ENCODE data around the gene SLC22A31. TPM values are rescaled to one million over a fixed set of nuclear protein-coding genes. Genes with fewer than 3 reads are reported as not detected.

The SLC22A31 gene
- total RNA-seq, 1 donor from 2014 or later: not detected

DNA sequence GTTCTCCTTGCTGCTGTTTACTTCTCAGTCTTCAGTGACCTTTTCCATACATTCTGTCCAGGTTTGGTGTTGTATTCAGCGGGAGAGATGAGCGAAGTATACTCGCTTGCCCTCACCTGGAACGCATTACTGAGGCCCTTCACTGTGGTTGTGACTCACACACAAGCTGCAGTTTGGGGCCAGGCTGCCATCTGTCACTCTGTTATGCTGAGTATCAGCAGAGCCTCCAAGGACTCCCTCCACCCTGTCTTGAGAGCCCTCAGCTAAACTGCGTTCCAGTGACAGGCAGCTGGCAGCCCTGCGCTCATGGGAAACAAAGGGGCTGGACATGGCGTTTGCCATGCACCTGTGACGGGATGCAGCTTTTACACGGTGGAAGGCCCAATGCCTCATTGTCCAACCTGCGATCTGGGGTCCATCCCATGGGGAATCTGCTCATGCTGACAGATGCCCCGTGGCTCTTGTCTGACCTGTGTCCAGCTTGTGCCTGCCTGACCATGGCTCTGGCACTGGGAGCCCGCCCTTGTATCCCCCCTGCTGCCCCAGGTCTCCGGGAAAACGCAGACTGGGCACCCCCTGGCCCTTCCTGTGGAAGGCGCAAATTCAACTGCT lies 10.7 kb upstream of the SLC22A31 start:
- no peak for DNase-seq (ENCODE audit: low spot score in 2 of 2)
- intact Hi-C loops (cut with DNase I): loop anchor here (10.0 kb wide), 1 partner anchor 116 kb away; the partner anchor contains the start of gene ACSF3
- Histone ChIP-seq H3K4me3 (no peak overlapping the region), H3K36me3 (no peaks in the 10 kb centered on the region), H3K27ac (no peak overlapping the region), H3K4me1 (peaks cover 3 to 6% of the 10 kb centered on the region in 2 donors), H3K9me3 (no peaks in the 10 kb centered on the region), H3K27me3 (no peaks in the 10 kb centered on the region)
- TF ChIP-seq, protein P1, sequence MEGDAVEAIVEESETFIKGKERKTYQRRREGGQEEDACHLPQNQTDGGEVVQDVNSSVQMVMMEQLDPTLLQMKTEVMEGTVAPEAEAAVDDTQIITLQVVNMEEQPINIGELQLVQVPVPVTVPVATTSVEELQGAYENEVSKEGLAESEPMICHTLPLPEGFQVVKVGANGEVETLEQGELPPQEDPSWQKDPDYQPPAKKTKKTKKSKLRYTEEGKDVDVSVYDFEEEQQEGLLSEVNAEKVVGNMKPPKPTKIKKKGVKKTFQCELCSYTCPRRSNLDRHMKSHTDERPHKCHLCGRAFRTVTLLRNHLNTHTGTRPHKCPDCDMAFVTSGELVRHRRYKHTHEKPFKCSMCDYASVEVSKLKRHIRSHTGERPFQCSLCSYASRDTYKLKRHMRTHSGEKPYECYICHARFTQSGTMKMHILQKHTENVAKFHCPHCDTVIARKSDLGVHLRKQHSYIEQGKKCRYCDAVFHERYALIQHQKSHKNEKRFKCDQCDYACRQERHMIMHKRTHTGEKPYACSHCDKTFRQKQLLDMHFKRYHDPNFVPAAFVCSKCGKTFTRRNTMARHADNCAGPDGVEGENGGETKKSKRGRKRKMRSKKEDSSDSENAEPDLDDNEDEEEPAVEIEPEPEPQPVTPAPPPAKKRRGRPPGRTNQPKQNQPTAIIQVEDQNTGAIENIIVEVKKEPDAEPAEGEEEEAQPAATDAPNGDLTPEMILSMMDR (IDR thresholded peaks at IDR 0.05): no peak

DNA sequence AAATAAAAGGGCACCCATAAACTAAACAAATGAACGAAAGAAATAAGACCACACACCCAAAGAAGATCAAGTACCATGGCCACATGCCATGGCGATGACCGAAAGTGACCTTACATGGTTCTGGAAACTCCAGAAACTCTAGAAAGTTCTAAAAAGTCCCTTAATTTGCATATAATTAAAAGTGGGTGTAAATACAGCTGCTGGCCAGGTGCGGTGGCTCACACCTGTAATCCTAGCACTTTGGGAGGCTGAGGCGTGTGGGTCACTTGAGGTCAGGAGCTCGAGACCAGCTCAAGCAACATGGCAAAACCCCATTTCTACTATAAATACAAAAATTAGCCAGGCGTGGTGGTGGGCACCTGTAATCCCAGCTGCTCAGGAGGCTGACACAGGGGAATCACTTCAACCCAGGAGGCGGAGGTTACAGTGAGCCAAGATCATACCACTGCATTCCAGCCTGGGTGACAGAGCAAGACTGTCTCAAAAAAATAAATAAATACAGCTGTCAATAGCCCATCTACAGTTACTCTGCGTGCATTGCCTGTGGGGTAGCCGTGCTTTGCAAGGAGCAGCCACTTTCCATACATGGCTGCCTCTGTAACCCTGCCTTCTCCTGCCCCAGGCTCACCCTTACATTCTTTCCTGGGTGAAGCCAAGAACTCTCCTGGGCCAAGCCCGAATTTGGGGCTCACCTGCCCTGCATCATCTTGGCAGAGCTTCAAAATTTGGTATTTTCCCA lies 10.0 kb upstream of the SLC22A31 start:
- intact Hi-C loops (cut with DNase I): loop anchor here (10.0 kb wide), 1 partner anchor 116 kb away; the partner anchor contains the start of gene ACSF3
- Histone ChIP-seq H3K27ac (no peak overlapping the region), H3K27me3 (no peaks in the 10 kb centered on the region), H3K4me1 (no peaks in the 10 kb centered on the region), H3K36me3 (no peaks in the 10 kb centered on the region), H3K4me3 (no peak overlapping the region), H3K9me3 (no peaks in the 10 kb centered on the region)
- no peak for DNase-seq (ENCODE audit: low spot score in 2 of 2)
- TF ChIP-seq, protein P1 (IDR thresholded peaks at IDR 0.05): no peak

DNA sequence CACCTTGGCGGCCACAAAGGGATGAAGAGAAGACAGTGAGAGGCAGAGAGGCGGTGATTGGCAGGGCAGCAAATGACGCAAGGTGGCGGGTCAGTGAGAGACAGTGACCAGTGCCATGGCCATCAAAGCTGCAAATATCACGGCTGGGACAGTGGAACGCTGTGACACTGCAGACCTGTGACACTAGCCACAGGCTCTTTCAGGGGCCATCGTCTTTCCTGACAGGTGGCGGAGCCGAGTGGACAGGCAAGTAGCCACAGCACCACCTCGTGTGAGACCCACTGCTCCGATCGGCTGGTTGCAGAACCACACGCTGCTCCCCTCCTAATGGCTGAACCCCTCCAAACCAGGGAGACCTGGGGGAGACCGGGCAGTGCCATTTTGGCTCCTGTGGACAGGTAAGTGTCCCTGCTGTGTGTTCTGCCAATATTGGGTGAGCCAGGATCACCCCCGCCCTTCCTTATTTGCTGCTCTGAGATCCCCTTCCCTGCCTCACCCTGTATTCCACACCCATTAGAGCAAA lies 9.2 kb upstream of the SLC22A31 start:
- H3K9me3 ChIP-seq: no peaks in the 10 kb centered on the region
- DNase-seq (ENCODE audit: low spot score in 2 of 2): no peak
- H3K4me3 ChIP-seq: no peak overlapping the region
- H3K36me3 ChIP-seq: no peaks in the 10 kb centered on the region
- H3K27me3 ChIP-seq: no peaks in the 10 kb centered on the region
- TF ChIP-seq, protein P1 (IDR thresholded peaks at IDR 0.05): no peak
- no peaks in the 10 kb centered on the region for H3K4me1 ChIP-seq
- intact Hi-C loops (cut with DNase I): loop anchor here (10.0 kb wide), 2 partner anchors 65 to 115 kb away; partner anchors contain the start of gene ACSF3
- H3K27ac ChIP-seq: no peak overlapping the region

DNA sequence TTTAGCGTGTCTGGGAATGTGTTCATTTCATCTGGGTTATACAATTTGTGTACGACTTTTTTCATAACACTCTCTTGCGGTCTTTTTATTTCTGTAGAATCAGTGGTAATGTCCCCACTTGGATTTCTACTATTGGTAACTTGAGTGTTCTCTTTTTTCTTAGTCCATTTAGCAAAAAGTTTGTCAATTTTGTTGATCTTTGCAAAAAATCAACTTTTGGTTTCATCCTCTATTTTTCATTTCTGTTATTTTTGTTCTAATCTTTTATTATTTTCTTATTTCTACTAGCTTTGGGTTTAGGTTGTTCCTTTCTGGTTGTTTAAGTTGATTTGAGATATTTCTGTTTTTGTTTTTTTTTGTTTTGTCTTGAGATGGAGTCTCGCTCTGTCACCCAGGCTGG lies 7.7 kb upstream of the SLC22A31 start:
- Histone ChIP-seq H3K27me3 (no peaks in the 10 kb centered on the region), H3K4me3 (no peak overlapping the region), H3K4me1 (no peaks in the 10 kb centered on the region), H3K27ac (no peak overlapping the region), H3K36me3 (no peaks in the 10 kb centered on the region), H3K9me3 (no peaks in the 10 kb centered on the region)
- DNase-seq (ENCODE audit: low spot score in 2 of 2): no peak
- intact Hi-C loops (cut with DNase I): loop anchor here (10.0 kb wide), 1 partner anchor 63 kb away; no protein-coding TSS in a partner anchor
- TF ChIP-seq, protein P1 (IDR thresholded peaks at IDR 0.05): no peak

DNA sequence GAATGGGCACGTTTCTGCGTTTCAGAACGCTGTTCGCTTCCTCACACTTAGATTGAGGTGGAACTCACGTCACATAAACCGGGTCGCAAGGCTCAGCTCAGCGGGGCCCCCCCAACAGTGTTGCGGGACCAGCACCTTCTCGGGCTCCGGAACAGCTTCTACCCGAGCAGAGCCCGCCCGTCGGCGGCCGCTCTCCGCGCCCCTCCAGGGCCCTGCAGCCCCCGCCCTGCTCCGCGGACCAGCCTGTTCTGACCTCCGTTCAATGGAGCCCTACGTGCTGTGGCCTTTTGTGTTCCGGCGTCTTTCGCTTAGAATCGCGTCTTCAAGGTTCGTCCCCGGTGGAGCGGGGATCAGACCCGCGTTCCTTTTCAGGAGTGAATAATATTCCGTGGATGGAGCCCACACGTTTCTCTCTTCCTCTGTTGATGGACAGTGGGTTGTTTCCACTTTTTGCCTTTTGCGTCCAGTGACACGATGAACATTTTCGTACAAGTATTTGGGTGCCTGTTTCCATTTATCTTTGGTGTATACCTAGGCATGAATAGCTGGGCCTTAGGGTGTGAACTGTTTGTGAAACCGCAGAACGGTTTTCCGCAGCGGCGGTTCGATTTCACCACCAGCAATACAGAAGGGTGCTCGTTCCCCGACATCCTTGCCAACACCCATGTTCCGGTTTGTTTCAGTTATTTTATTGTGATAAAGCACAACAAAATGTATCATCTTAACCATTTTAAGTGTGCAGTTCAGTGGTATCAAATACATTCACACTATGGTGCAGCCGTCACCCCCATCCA lies 2.3 kb upstream of the SLC22A31 start:
- intact Hi-C loops (cut with DNase I): loop anchor here (10.0 kb wide), 1 partner anchor 58 kb away; no protein-coding TSS in a partner anchor
- Histone ChIP-seq H3K27me3 (peaks cover 11% of the 10 kb centered on the region), H3K27ac (no peak overlapping the region), H3K36me3 (no peaks in the 10 kb centered on the region), H3K4me1 (peaks cover 2 to 3% of the 10 kb centered on the region in 2 donors), H3K4me3 (peak overlapping the region; percentile 45 to 54), H3K9me3 (no peaks in the 10 kb centered on the region)
- TF ChIP-seq, protein P1 (IDR thresholded peaks at IDR 0.05): no peak
- no peak for DNase-seq (ENCODE audit: low spot score in 2 of 2)
